NCI-H2081 (cell line): Measurements from ENCODE around the gene DNAJC3.
"Not testable (repeated sequence)": the region's sequence is repeated elsewhere in the genome, so short reads cannot be mapped to it uniquely, and the experiment has no call there.

Experiments used
- DNase-seq, 2 experiments: peaks; one replicate each; lab custom pipeline; 2025; lab: John Stamatoyannopoulos, UW

The DNAJC3 gene

DNA sequence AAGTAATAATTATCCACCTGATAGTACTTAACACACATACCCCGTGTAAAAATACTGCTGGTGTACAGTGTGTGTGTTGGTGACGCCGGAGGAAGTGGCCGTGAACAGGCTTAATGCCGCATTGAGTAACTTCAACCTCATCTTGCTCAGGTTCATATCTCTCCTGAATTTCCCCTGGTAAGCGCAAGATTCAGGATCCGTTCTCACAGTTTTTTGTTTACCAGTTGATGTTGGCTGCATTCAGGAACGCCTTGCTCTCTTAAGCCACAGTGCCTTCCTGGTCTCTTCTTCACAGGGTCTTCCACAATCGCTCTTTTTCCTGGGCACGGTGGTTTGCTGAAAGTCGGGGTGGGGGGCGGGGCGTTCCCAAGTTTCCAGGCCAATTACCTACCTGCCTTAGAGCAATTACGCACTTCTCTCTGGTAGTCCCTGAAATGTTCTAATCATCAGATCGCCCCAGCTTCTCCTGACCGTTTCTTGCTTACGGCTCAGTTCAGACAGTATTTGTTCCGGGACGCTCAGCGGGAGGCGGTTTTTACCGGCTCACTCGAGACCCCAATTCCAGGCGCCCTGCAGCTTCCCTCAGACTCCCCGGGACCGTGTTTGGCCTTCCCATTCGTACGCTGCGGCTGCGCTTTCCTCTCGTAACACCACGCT lies 706 bp upstream of the DNAJC3 start:
- DNase-seq: peak; percentile 36 to 47

DNA sequence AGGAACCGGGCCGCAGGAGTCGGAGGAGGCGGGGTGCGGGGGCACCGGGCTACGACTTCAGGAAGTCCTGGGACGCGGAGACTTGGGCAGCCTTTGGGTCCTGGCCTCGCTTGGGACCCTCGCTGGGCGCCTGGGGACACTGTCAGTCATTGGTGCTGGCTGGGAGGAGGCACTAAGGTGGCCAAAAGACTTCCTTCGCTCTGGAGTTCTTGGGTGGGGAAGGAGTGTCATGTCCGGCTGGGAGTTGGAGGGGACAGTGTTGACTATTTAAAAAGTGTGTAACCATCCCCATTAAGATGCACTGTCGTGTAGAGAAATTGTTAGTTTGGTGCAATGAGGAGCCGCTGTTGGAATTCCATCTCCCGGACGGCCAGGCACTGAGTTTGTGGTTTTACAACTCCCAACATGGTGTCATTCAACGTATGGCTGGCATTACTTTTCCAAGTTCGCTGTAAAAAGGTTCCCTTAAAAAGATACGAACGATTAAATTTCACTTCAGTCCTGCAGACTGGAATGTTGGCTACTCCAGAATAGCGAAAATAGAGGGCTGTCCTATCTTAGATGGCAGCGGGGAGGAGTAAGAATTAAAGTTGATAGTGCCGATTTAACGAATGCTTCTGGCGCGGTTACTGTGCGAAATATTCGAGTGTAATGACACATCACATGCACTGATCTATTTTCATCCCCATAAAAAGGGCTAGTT lies 776 bp downstream of the DNAJC3 start:
- DNase-seq: no peak

DNA sequence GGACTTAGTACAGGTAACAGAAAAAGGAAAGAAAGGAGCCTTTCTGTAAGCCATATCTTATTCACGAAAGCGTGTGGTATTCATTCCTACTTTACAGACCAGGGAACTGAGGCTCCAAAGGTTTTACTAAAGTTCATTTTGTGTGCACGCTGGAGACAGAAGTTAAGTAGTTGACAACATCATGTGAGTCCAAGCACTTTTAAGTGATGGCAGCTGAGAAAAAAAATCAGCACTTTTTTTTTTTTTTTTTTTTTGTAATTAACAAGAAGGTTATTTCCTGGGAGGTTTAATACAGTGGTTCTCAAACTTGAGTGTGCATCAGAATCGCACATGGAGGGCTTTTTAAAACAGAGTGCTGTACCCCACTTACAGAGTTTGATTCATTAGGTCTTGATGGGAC lies 2.0 kb downstream of the DNAJC3 start:
- DNase-seq: no peak

DNA sequence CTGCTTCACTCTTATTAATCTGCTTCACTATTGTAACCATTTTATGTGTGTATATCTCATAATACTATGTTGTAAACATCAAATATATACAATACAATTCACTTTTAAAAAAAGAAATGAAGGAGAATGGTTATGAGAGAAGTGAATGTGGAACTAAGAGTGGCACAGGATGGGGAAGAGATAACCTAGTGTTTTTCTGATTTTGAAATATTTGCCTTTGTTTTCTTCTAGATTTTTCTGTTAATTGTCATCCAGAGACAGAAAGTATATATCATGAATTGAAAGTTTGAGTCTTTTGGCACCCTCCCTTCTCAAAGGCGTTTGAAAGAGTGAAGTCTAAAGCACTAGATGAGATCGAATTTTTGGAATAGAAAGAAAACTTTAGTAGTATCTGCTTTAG lies 2.8 kb downstream of the DNAJC3 start:
- DNase-seq: no peak

DNA sequence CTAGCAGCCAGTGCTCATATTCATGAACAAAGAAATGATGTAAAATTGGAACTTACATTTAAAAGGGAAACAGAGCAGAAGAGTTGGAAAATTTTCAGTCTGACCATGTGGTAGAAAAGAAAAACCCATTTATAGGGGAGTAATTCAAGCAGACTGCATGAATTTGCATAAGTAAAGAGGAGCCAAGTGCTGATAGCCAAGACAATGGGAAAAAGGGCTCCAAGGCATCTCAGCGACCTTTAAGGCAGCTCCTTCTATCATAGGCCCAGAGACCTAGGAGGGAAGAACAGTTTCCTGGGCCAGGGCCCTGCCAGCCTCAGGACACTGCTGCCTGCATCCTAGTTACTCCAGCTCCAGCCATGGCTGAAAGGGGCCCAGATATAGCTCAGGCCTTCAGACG lies 7.5 kb downstream of the DNAJC3 start:
- no peak for DNase-seq

DNA sequence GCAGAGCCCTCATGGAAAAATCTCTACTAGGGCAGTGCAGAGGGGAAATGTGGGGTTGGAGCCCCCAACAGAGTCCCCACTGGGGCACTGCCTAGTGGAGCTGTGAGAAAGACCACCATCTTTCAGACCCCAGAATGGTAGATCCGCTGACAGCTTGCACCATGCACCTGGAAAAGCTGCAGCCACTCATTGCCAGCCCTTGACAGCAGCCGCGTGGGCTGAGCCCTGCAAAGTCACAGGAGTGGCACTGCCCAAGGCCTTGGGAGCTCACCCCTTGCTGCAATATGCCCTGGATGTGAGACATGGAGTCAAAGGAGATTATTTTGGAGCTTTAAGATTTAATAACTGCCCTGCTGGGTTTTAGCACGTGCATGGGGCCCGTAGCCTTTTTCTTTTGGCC lies 8.0 kb downstream of the DNAJC3 start:
- DNase-seq: not testable (repeated sequence)

DNA sequence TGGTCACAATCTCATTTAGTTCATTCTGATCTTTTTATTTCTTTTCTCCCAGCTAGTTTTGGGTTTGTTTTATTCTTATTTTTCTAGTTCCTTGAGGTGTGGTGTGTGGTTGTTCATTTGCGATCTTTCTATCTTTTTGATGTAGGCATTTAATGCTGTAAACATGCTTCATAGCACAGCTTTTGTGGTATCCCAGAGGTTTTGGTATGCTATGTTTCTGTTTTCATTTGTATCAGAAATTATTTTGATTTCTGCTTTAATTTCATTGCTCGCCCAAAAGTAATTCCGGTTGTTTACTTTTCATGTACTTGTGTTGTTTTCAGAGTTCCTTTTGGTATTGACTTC lies 12.6 kb downstream of the DNAJC3 start:
- no peak for DNase-seq

DNA sequence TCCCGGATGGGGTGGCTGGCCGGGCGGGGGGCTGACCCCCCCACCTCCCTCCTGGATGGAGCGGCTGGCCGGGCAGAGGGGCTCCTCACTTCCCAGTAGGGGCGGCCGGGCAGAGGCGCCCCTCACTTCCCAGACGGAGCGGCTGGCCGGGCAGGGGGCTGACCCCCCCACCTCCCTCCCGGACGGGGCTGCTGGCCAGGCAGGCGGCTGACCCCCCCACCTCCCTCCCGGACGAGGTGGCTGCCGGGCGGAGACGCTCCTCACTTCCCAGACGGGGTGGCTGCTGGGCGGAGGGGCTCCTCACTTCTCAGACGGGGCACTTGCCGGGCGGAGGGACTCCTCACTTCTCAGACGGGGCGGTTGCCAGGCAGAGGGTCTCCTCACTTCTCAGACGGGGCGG lies 14.0 kb downstream of the DNAJC3 start:
- not testable (repeated sequence) for DNase-seq

DNA sequence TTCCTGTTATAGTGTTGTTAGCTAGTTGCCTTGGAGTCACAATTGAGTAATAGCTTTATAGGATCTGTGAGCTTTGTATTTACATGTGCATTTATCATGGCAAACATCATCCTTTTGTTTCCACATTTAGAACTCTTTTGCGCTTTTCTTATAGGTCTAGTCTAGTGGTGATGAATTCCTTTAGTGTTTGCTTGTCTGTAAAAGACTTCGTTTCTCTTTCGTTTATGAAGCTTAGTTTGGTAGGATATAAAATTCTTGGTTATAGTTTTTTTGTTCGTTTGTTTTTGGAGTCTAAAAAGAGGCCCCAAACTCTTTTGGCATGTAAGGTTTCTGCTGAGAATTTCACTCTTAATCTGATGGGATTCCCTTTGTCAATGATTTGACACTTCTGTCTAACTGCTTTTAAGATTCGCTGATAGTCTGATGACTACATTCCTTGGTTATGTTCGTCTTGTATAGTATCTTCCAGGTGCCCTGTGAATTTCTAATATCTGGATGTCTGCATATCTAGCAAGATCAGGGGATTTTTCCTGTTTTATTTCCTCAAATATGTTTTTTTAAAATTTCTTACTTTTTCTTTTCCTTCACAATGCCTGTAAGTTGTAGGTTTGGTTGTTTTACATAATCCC lies 20.2 kb downstream of the DNAJC3 start:
- no peak for DNase-seq

DNA sequence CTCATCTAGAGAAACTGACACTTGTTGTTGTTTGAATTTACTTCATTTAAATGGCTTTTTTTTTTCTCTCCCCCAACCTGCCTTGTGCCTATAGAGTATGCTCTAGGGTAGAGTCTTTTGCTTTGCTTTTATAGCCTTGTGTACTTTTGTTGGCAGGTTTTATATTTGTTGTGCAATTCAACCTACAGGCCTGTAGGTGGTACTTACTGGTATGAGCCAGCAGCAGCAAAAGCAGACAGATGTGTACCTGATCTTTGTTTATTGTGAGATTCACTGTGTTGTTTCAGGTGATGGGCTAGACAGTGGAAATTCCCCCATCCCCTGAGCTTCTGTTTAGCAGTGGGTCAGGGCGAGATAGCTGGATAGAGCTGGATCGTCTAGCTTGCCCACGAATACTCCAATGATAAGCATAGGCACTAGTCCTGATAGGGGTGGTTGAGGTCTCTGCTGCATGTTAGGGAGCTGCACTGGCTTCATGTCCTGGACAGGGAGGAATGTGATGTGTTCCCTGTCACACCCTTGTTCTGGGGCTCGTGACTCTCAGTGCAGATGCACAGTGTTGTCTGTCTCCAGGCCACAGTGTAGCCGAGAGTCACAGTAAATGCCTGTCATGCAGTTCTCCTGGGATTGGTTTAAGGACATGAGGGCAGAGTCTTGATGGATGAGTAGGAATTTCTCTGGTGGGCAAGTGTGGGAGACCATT lies 21.3 kb downstream of the DNAJC3 start:
- DNase-seq: no peak

DNA sequence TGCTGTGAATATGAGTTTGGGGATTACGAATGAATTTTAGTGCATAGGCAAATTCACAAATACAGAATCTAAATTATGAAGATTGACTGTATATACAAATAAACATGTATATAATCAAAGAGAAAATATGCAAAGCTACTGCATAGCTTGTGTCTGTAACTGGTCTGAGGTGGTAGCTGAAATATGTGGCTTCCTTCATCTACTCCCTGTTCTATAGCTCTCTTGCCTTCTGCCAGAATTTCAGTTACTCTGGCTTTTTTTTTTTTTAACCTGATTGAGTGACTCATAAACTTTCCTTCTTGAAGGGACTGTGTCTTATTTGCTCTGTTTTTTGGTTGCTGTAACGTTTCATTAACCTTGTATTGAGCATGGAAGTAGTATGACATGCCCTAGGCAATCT lies 26.6 kb downstream of the DNAJC3 start:
- DNase-seq: no peak

DNA sequence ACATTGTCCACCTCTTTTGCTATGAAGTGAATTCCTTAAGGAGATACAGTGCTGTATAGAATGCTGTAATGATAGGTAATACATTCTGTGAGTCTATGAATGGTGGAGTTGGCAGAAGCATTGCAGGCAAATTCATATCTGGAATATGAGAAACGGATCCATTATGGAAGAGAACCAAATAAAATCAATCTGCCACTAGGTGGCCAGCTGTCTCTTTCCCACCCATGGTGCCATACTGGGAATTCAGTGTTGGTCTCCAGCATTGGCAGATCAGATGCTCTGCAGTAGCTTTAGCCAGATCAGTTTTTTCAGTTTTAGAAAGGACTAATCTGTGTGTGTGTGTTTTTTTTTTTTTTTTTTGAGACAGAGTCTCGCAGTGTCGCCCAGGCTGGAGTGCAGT lies 27.6 kb downstream of the DNAJC3 start:
- DNase-seq: peak in 1 of 2 experiments; percentile 3

DNA sequence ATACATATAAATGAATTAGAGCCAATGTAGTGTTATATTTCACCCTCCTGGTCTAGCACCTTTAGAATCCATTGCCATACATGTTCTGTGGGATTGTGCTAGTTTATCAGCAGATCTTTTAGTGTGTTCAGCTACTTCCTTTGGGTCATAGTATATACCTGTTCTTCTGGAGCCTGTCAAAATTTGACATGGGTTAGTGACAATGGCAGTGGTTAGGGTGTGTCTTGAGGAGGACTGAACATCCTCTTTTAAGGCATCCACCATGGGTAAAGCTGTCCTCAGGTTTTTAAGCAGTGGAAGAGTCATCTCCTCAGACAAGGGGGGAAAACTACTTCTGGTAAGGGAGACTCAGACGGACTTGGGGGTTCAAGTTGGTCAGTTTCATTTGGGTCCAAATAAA lies 29.4 kb downstream of the DNAJC3 start:
- DNase-seq: no peak

DNA sequence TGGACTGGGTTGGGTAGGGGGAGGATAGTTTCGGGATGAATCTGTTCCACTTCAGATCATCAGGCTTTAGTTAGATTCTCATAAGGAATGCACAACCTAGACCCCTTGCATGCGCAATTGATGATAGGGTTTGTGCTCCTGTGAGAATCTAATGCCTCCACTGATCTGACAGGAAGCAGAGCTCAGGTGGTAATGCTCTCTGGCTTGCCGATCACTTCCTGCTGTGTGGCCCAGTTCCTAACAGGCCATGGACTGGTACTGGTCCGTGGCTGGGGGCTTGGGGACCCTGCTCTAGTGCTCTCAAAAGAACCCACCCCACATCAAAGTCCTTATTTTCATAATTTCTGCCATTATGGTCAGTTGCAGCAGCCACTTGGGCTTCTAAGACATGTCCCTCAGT lies 30.1 kb downstream of the DNAJC3 start:
- no peak for DNase-seq

DNA sequence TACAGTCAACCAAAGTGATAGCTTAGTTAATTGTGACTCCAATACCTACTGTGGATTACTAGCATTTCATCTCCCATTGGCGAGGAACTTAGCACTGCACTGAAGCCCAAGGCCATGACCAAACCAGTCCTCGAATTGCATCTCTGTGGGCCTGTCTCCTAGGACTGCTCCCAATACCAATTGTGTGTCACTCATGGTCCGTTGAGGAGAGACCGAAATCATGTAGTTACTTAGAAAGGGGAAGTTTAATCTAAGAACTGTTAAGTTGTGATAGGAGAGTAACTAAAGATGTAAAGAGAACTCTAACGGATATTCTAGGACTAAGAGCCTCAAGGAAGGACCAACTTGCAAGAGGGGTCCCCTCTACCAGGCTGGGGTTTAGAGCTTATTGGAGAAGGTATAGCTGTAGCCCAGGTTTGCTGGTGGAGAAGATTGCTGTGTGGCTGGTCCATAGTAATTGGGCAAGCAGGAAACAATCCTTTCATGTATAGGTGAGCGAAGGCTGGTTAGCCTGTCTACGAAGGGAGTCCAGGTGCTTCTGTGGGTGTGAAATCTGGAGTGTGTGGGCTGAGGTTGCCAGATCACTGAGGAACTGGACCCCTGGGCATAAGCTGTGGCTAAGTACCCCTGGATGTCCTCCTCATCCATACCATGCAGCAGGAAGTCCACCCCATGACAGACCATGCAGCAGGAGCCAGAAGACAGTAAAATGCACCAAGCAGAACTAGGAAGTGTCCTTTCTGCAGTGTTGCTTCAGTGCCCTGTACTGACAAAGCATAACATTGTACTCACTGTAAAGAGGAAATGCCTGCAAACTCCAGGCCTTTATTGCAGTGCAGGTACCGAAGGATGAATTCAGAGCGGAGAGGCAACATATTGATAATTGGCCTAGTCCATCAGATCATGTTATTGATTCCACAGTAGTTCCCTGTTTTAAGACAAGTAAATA lies 30.8 kb downstream of the DNAJC3 start:
- DNase-seq: no peak

DNA sequence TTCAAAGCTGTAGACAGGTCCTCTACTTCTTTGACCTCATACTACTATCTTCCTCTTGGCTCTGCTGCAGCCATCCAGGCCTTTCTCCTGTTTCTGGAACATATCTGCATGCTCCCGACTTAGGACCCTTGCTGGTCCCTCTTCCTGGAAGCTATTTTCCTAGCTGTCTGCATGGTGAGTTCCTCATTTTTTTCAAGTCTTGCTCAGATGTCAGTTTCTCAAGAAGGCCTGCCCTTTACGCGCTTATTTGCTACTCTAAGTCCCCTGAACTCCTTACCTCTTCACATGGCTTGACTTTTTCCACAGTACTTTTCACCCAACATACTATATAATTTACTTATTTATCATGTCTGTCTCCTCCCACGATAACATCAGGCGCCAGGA lies 31.4 kb downstream of the DNAJC3 start:
- DNase-seq: no peak

DNA sequence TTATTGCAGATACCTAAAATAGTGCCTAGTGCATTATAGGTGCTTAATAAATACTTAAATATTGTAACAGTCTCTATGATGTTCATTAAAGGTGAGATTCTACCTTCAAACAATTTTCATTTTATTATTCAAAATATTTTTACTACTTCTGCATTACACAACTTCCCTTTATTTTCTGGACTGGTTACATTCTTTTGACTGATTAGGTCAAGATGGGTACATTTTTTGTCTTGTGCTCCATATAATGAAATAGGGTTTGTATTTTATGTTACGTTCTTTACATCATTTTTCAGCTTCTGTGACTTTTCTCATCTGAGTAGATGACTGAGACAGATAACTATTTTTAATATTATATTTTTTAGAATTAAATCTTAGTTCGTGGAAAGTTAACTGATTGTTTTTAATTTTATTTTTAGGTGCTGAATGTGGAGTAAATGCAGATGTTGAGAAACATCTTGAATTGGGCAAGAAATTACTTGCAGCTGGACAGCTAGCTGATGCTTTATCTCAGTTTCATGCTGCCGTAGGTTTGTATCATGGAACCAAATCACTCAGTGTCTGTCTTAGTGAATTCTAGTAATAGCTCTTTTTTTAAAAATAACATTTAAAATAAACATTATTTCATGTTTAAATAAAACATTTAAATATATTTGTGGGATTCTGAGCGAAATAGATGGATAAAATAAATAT lies 32.0 kb downstream of the DNAJC3 start:
- no peak for DNase-seq

DNA sequence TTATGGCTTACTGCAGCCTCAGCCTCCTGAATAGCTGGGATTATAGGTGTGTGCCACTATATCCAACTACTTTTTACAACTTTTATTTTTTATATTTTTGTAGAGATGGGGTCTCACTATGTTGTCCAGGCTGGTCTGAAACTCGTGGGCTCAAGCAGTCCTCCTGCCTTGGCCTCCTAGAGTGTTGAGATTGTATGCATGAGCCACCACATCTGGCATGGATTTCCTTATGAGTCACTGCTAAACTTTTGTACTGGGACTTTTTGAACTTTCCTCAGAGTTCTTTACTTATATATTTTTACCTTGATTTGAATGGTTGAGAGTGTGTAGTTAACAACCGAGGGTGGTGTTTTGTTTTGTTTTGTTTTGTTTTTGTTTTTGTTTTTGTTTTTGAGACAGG lies 33.4 kb downstream of the DNAJC3 start:
- DNase-seq: no peak

DNA sequence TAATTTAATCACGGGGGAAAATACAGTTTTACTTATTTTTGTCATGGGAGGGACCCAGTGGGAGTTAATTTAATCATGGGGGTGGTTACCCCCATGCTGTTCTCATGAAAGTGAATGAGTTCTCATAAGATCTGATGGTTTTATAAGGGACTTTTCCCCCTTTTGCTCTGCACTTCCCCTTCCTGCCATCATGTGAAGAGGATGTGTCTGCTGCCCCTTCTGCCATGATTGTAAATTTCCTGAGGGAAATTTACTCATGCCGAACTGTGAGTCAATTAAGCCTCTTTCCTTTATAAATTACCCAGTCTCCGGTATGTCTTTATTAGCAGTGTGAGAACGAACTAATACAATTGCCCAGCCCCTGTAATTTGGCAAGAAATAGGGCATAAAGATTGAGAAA lies 35.9 kb downstream of the DNAJC3 start:
- not testable (repeated sequence) for DNase-seq

DNA sequence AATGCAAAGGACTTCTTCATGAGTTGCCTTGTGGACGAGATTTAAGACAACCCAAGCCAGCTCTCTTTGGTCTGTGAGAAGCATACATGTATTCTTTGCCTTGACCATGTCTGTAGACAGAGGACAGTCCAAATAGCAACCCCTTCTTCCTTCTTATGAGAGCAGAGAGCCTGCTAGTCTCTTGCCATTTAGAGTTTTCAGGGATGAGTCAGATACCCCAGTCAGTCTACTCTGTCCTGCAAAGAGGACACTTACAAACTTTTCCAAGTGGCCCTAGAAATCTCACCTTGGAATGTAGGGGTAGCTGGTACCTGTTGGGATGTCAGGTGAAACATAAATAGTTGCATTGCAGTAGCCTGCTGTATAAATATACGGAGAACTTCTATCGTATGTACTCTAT lies 36.7 kb downstream of the DNAJC3 start:
- no peak for DNase-seq

DNA sequence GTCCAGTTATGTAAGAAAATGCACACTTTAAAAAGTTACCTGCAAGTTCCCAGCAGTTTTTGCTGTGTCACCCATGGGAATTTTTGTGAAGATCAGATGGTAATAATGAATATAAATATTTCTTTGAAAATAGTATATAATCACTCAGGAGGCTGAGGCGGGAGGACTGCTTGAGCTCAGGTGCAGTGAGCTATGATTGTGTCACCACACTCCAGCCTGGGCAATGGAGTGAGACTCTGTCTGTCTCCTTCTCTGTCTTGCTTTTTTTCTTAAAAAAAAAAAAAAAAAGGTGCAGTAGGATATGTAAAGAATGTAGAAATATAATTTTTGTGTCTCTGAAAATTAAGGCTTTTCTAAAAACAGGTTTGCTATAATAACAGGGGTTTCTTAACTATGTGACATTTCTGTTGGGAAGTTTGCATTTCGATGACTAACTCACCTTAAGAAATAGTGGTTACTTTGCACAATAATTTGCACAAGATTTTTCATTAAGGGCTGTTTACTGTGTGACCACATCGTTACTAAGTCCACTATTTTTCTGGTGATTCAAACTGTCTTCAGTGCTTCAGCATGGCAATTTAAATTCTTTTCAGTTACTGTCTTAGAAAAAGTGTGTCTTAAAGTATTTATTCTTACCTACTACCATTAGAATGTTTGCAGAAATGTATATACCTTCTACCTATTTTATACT lies 37.3 kb downstream of the DNAJC3 start:
- no peak for DNase-seq
